ENCODE data around the gene NUAK1. TPM values are rescaled to one million over a fixed set of nuclear protein-coding genes. Genes with fewer than 3 reads are reported as not detected.

NUAK1 gene
- total and polyA plus RNA-seq, 2 donors (not counting 1 experiment from before 2014, with no cell fraction given), result 5.1 to 20.7 TPM

DNA sequence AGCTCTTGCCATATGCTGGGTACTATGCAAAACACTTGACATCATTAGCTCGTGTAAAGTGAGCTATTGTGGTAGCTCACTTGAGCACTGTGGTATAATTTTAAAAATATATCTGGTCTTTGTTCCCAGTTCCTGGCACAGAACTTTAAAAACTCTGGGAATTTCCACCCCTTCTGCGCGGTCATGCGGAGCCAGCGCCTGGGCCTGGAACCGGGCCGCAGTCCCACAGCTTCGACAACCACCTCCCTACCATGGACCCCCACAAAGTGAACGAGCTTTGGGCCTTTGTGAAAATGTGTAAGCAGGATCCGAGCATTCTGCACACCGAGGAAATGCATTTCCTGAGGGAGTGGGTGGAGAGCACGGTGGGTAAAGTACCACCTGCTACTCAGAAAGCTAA lies 123.1 kb downstream of the NUAK1 start:
- no peak overlapping the region for H3K4me3 ChIP-seq (replicated peaks in 1 of 4; ENCODE audit: control extremely low read depth in 1 of 4, insufficient read depth in 1 of 4, low read depth in 3 of 4, low read length in 4 of 4)
- H3K9ac ChIP-seq (ENCODE audit: insufficient read depth, low read length), result no peak overlapping the region
- no peak overlapping the region for H2AFZ ChIP-seq (ENCODE audit: low read length)
- no peak overlapping the region for H3K27ac ChIP-seq (ENCODE audit: insufficient read depth, low read length)
- H3K79me2 ChIP-seq (ENCODE audit: control insufficient read depth, insufficient read depth, low read length), result no peaks in the 10 kb centered on the region
- H3K36me3 ChIP-seq (ENCODE audit: control insufficient read depth, insufficient read depth, low read length), result no peaks in the 10 kb centered on the region
- no peak overlapping the region for H3K4me2 ChIP-seq (ENCODE audit: extremely low read depth, insufficient read depth, low read length)
- no peaks in the 10 kb centered on the region for H3K9me3 ChIP-seq (ENCODE audit: control insufficient read depth, insufficient read depth, low read depth, low read length)
- no peaks in the 10 kb centered on the region for H3K4me1 ChIP-seq (ENCODE audit: control insufficient read depth, extremely low read depth, insufficient read depth, low read length)
- no peaks in the 10 kb centered on the region for H3K27me3 ChIP-seq (ENCODE audit: control insufficient read depth, insufficient read depth, low read length)
- DNase-seq (ENCODE audit: low read depth in 2 of 2), result no peak
- no peak for TF ChIP-seq EZH2 (IDR thresholded peaks at IDR 0.05; ENCODE audit: low read length, missing control alignments)
- TF ChIP-seq, protein P1, sequence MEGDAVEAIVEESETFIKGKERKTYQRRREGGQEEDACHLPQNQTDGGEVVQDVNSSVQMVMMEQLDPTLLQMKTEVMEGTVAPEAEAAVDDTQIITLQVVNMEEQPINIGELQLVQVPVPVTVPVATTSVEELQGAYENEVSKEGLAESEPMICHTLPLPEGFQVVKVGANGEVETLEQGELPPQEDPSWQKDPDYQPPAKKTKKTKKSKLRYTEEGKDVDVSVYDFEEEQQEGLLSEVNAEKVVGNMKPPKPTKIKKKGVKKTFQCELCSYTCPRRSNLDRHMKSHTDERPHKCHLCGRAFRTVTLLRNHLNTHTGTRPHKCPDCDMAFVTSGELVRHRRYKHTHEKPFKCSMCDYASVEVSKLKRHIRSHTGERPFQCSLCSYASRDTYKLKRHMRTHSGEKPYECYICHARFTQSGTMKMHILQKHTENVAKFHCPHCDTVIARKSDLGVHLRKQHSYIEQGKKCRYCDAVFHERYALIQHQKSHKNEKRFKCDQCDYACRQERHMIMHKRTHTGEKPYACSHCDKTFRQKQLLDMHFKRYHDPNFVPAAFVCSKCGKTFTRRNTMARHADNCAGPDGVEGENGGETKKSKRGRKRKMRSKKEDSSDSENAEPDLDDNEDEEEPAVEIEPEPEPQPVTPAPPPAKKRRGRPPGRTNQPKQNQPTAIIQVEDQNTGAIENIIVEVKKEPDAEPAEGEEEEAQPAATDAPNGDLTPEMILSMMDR (conservative IDR thresholded peaks at IDR 0.05 in 1 of 2, IDR thresholded peaks at IDR 0.05 in 1 of 2; ENCODE audit: low read depth in 1 of 2, low read length in 2 of 2), result no peak
- no peaks in the 10 kb centered on the region for H4K20me1 ChIP-seq (ENCODE audit: control insufficient read depth, extremely low read depth, insufficient read depth, low read length)

DNA sequence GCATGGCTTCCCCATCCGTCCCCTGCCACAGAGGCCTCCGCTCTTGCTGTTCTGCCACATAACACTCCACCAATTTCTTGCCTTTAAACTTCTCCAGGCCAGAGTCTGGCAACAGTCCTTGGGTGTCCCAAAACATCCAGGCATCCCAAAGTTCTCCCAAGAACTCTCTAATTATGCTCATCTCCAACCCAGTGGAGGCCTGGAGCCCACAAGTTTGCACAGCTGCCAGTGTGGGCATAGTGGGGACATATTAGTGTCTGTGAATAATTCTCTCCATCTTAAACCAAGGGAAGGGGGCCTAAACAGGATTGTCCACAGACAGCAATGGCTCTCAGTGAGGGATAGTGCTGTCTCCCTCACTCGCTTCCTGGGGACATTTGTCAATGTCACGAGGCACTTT lies 124.8 kb downstream of the NUAK1 start:
- no peaks in the 10 kb centered on the region for H3K4me1 ChIP-seq (ENCODE audit: control insufficient read depth, extremely low read depth, insufficient read depth, low read length)
- no peak for DNase-seq (ENCODE audit: low read depth in 2 of 2)
- no peaks in the 10 kb centered on the region for H4K20me1 ChIP-seq (ENCODE audit: control insufficient read depth, extremely low read depth, insufficient read depth, low read length)
- no peaks in the 10 kb centered on the region for H3K27me3 ChIP-seq (ENCODE audit: control insufficient read depth, insufficient read depth, low read length)
- H3K79me2 ChIP-seq (ENCODE audit: control insufficient read depth, insufficient read depth, low read length), result no peaks in the 10 kb centered on the region
- TF ChIP-seq EZH2 (IDR thresholded peaks at IDR 0.05; ENCODE audit: low read length, missing control alignments), result no peak
- TF ChIP-seq, protein P1 (conservative IDR thresholded peaks at IDR 0.05 in 1 of 2, IDR thresholded peaks at IDR 0.05 in 1 of 2; ENCODE audit: low read depth in 1 of 2, low read length in 2 of 2), result no peak
- no peak overlapping the region for H3K4me3 ChIP-seq (replicated peaks in 1 of 4; ENCODE audit: control extremely low read depth in 1 of 4, insufficient read depth in 1 of 4, low read depth in 3 of 4, low read length in 4 of 4)
- H3K4me2 ChIP-seq (ENCODE audit: extremely low read depth, insufficient read depth, low read length), result no peak overlapping the region
- no peaks in the 10 kb centered on the region for H3K9me3 ChIP-seq (ENCODE audit: control insufficient read depth, insufficient read depth, low read depth, low read length)
- no peak overlapping the region for H3K9ac ChIP-seq (ENCODE audit: insufficient read depth, low read length)
- no peaks in the 10 kb centered on the region for H3K36me3 ChIP-seq (ENCODE audit: control insufficient read depth, insufficient read depth, low read length)
- H2AFZ ChIP-seq (ENCODE audit: low read length), result no peak overlapping the region
- H3K27ac ChIP-seq (ENCODE audit: insufficient read depth, low read length), result no peak overlapping the region

Other genes starting within 250 kb of the NUAK1 start
- gene CKAP4, start 109.1 kb upstream of the NUAK1 start, total RNA-seq, result 72.7 and 132 TPM in 2 replicates
- gene CKAP4, start 109.1 kb upstream of the NUAK1 start, polyA plus RNA-seq, result 247 and 282 TPM in 2 replicates
- 48.0 and 82.6 TPM in 2 replicates for gene TCP11L2, start 163.8 kb upstream of the NUAK1 start, total RNA-seq
- gene TCP11L2, start 163.8 kb upstream of the NUAK1 start, polyA plus RNA-seq, result 9.9 and 23.6 TPM in 2 replicates
- 9.0 and 9.9 TPM in 2 replicates for gene POLR3B, start 218.8 kb upstream of the NUAK1 start, total RNA-seq
- 13.6 and 14.1 TPM in 2 replicates for gene POLR3B, start 218.8 kb upstream of the NUAK1 start, polyA plus RNA-seq